ENCODE measurements around the gene UBA5.

Gene UBA5

GRCh38 chr3:132624790-132625189 lies 35.3 kb upstream of the UBA5 start:
- ChIA-PET POLR2A (ENCODE audit: low non-redundant PET) (no interaction called here), CTCF (no interaction called here)
- DNase-seq (ENCODE audit: low spot score) = no peak
- no peak for TF ChIP-seq CTCF (conservative IDR thresholded peaks at IDR 0.05; ENCODE audit: low read depth)
- no peak overlapping the region for H3K27ac ChIP-seq

GRCh38 chr3:132625613-132626012 lies 34.5 kb upstream of the UBA5 start:
- CTCF ChIA-PET = interaction anchor here (0.6 kb wide), 1 partner anchor 66 kb away, joined by 3 read pairs; no protein-coding TSS in a partner anchor
- no peak overlapping the region for H3K27ac ChIP-seq
- POLR2A ChIA-PET (ENCODE audit: low non-redundant PET) = no interaction called here
- DNase-seq (ENCODE audit: low spot score) = no peak
- TF ChIP-seq CTCF (conservative IDR thresholded peaks at IDR 0.05; ENCODE audit: low read depth) = no peak

GRCh38 chr3:132626955-132627354 lies 33.2 kb upstream of the UBA5 start:
- CTCF ChIA-PET = no interaction called here
- no peak for DNase-seq (ENCODE audit: low spot score)
- no peak for TF ChIP-seq CTCF (conservative IDR thresholded peaks at IDR 0.05; ENCODE audit: low read depth)
- POLR2A ChIA-PET (ENCODE audit: low non-redundant PET) = no interaction called here
- peak overlapping the region; percentile 54 for H3K27ac ChIP-seq

GRCh38 chr3:132628157-132628556 lies 32.0 kb upstream of the UBA5 start:
- no peak for TF ChIP-seq CTCF (conservative IDR thresholded peaks at IDR 0.05; ENCODE audit: low read depth)
- no peak for DNase-seq (ENCODE audit: low spot score)
- ChIA-PET CTCF (no interaction called here), POLR2A (ENCODE audit: low non-redundant PET) (no interaction called here)
- H3K27ac ChIP-seq = no peak overlapping the region

- ChIA-PET CTCF (interaction anchor here (0.6 kb wide), 1 partner anchor 710 kb away, joined by 3 read pairs; no protein-coding TSS in a partner anchor), POLR2A (ENCODE audit: low non-redundant PET) (no interaction called here)
Observed at GRCh38 chr3:132629928-132630327, 30.2 kb upstream of the UBA5 start.

GRCh38 chr3:132630612-132631011 lies 29.5 kb upstream of the UBA5 start:
- H3K27ac ChIP-seq = no peak overlapping the region
- POLR2A ChIA-PET (ENCODE audit: low non-redundant PET) = no interaction called here
- TF ChIP-seq CTCF (conservative IDR thresholded peaks at IDR 0.05; ENCODE audit: low read depth) = no peak
- CTCF ChIA-PET = interaction anchor here (0.8 kb wide), 1 partner anchor 12 kb away, joined by 3 read pairs; no protein-coding TSS in a partner anchor
- DNase-seq (ENCODE audit: low spot score) = no peak

More at GRCh38 chr3:132629928-132630327, 30.2 kb upstream of the UBA5 start:
- DNase-seq (ENCODE audit: low spot score) = peak; percentile 61
- TF ChIP-seq CTCF (conservative IDR thresholded peaks at IDR 0.05; ENCODE audit: low read depth) = no peak
- no peak overlapping the region for H3K27ac ChIP-seq

- CTCF ChIA-PET = interaction anchor here (0.6 kb wide), 1 partner anchor 217 kb away, joined by 4 read pairs; no protein-coding TSS in a partner anchor
- no peak for DNase-seq (ENCODE audit: low spot score)
- TF ChIP-seq CTCF (conservative IDR thresholded peaks at IDR 0.05; ENCODE audit: low read depth) = no peak
- POLR2A ChIA-PET (ENCODE audit: low non-redundant PET) = no interaction called here
- no peak overlapping the region for H3K27ac ChIP-seq
Observed at GRCh38 chr3:132635052-132635451, 25.1 kb upstream of the UBA5 start.

All from RWPE1 (cell line).